HCT116 (cell line): ENCODE data around the gene SPATA19. TPM values are rescaled to one million over a fixed set of nuclear protein-coding genes. Genes with fewer than 3 reads are reported as not detected.

Experiments
- ATAC-seq: fragments of 200-7000 bp; cut with Tn5 transposase; 2 replicates; pipeline ENCODE4 v1.9.1; 2020; ENCODE audit warnings: mild to moderate bottlenecking, moderate library complexity
- BruUV-seq: library from RNA; stranded (reverse); fragments of 400-500 nt; replicated peaks from 2 replicates; lab custom pipeline; 2021; lab: Mats Ljungman, UMichigan
- CTCF ChIA-PET: fragments of 300-600 bp; sonication (Branson Sonifier 250); formaldehyde crosslinking; loops from one replicate; lab custom pipeline; 2021; ENCODE audit warnings: antibody characterized with exemption; lab: Charles Lee
- POLR2A ChIA-PET: fragments of 300-600, 350-600 bp; sonication (Branson Sonifier 250); formaldehyde crosslinking; loops from one replicate; lab custom pipeline; 2021; ENCODE audit warnings: antibody characterized with exemption; lab: Charles Lee
- RAD21 ChIA-PET, 2 experiments: fragments of 300-600 bp; sonication (Branson Sonifier 250); formaldehyde crosslinking; loops; one replicate each; lab custom pipeline; 2023; ENCODE audit warnings: low total read pairs in 2 of 2; ENCODE audit not compliant: uncharacterized antibody in 2 of 2, unreplicated experiment in 2 of 2, low non-redundant PET in 1 of 2; lab: Charles Lee
- DNase-seq: peaks from one replicate; pipeline ENCODE4 v3.0.0-alpha.2; 2010; ENCODE audit warnings: low read depth, low spot score
- H2AFZ ChIP-seq: fragments of 200-600 bp; shearing (Covaris generic), sonication (generic); 2 replicates; pipeline ENCODE4 v1.6.1; 2017; ENCODE audit warnings: low read depth, mixed run types, mixed read lengths, antibody characterized with exemption, low read length; ENCODE audit not compliant: poor library complexity, severe bottlenecking
- H3K27ac ChIP-seq: 2 replicates; pipeline ENCODE4 v1.5.1; 2012; ENCODE audit warnings: low read depth, low read length
- H3K27me3 ChIP-seq: fragments of 200-600 bp; sonication (generic); 2 replicates; pipeline ENCODE4 v1.6.1; 2016; ENCODE audit warnings: mixed run types, low read length, mixed read lengths; ENCODE audit not compliant: insufficient read depth
- H3K36me3 ChIP-seq, 2 experiments: fragments of 200-500 bp in 1 of 2; fragments of 200-600 bp in 1 of 2; sonication (Bioruptor generic) in 1 of 2; sonication (generic) in 1 of 2; 2 replicates each; pipeline versions ENCODE4 v1.5.1 to v1.6.1; 2014 to 2016; ENCODE audit warnings: low read length in 2 of 2, inconsistent platforms in 1 of 2, mixed read lengths in 1 of 2, mixed run types in 1 of 2; ENCODE audit not compliant: insufficient read depth in 2 of 2, control insufficient read depth in 1 of 2
- H3K4me1 ChIP-seq, 2 experiments: fragments of 200-600 bp in 1 of 2; sonication (generic) in 1 of 2; 2 replicates each; pipeline versions ENCODE4 v1.5.1 to v1.6.1; 2012 to 2017; ENCODE audit warnings: low read length in 2 of 2, inconsistent platforms in 1 of 2, mild to moderate bottlenecking in 1 of 2, mixed read lengths in 1 of 2, mixed run types in 1 of 2, moderate library complexity in 1 of 2; ENCODE audit not compliant: insufficient read depth in 2 of 2, control insufficient read depth in 1 of 2
- H3K4me2 ChIP-seq: fragments of 200-600 bp; sonication (generic); 2 replicates; pipeline ENCODE4 v1.6.1; 2017; ENCODE audit warnings: mixed run types, low read length, mixed read lengths
- H3K4me3 ChIP-seq, 2 experiments: fragments of 200-600 bp in 1 of 2; sonication (generic) in 1 of 2; replicated peaks in 1 of 2; 2 replicates each; pipeline ENCODE4 v1.5.1; 2011 to 2016; ENCODE audit warnings: low read length in 2 of 2, control low read depth in 1 of 2, low read depth in 1 of 2, mild to moderate bottlenecking in 1 of 2, mixed read lengths in 1 of 2, mixed run types in 1 of 2
- H3K79me2 ChIP-seq: fragments of 200-600 bp; sonication (generic); 2 replicates; pipeline ENCODE4 v1.6.1; 2017; ENCODE audit warnings: mild to moderate bottlenecking, mixed run types, low read length, moderate library complexity, mixed read lengths; ENCODE audit not compliant: insufficient read depth
- H3K9ac ChIP-seq: fragments of 200-600 bp; sonication (generic); 2 replicates; pipeline ENCODE4 v1.6.1; 2016; ENCODE audit warnings: low read length, mixed read lengths
- H3K9me2 ChIP-seq: fragments of 200-600 bp; sonication (generic), shearing (Covaris generic); 2 replicates; pipeline ENCODE4 v1.6.1; 2017; ENCODE audit warnings: mixed run types, mild to moderate bottlenecking, moderate library complexity; ENCODE audit not compliant: insufficient read depth
- H3K9me3 ChIP-seq, 2 experiments: fragments of 200-500 bp in 1 of 2; fragments of 200-600 bp in 1 of 2; sonication (Bioruptor generic) in 1 of 2; sonication (generic) in 1 of 2; 2 replicates each; pipeline ENCODE4 v1.6.1; 2014 to 2017; ENCODE audit warnings: low read length in 2 of 2, mixed read lengths in 2 of 2, inconsistent platforms in 1 of 2, low read depth in 1 of 2, mild to moderate bottlenecking in 1 of 2, mixed run types in 1 of 2, moderate library complexity in 1 of 2; ENCODE audit not compliant: control insufficient read depth in 1 of 2, insufficient read depth in 1 of 2
- H4K20me1 ChIP-seq: fragments of 200-600 bp; sonication (generic), shearing (Covaris generic); 2 replicates; pipeline ENCODE4 v1.6.1; 2017; ENCODE audit warnings: mixed run types, mild to moderate bottlenecking, moderate library complexity; ENCODE audit not compliant: insufficient read depth
- EGR1 ChIP-seq: IDR thresholded peaks from 2 replicates; pipeline ENCODE4 v1.6.1; 2012; ENCODE audit warnings: low read depth
- EZH2 ChIP-seq: fragments of 200-600 bp; sonication (generic); IDR thresholded peaks from 2 replicates; pipeline ENCODE4 v1.6.1; 2017; ENCODE audit warnings: antibody characterized with exemption, mixed run types
- EZH2phosphoT487 ChIP-seq: fragments of 200-600 bp; IDR thresholded peaks from 2 replicates; pipeline ENCODE4 v1.6.1; 2018; ENCODE audit warnings: antibody characterized with exemption, borderline replicate concordance
- FOSL1 ChIP-seq: IDR thresholded peaks from 2 replicates; pipeline ENCODE4 v1.6.1; 2012; ENCODE audit warnings: low read depth
- MAX ChIP-seq: IDR thresholded peaks from 2 replicates; pipeline ENCODE4 v1.6.1; 2012
- POLR2A ChIP-seq: IDR thresholded peaks from 2 replicates; pipeline ENCODE4 v1.7.0; 2011; ENCODE audit warnings: borderline replicate concordance; ENCODE audit not compliant: insufficient read depth, insufficient read length; ENCODE audit errors: extremely low read depth
- POLR2AphosphoS5 ChIP-seq: IDR thresholded peaks from 2 replicates; pipeline ENCODE4 v1.6.1; 2011; ENCODE audit warnings: mild to moderate bottlenecking, low read depth, low read length, moderate library complexity
- RAD21 ChIP-seq: IDR thresholded peaks from 2 replicates; pipeline ENCODE4 v1.6.1; 2012; ENCODE audit warnings: low read depth, mild to moderate bottlenecking
- SP1 ChIP-seq: IDR thresholded peaks from 2 replicates; pipeline ENCODE4 v1.6.1; 2012; ENCODE audit warnings: low read depth
- SRF ChIP-seq: IDR thresholded peaks from 2 replicates; pipeline ENCODE4 v1.6.1; 2012; ENCODE audit warnings: low read depth
- YY1 ChIP-seq: IDR thresholded peaks from 2 replicates; pipeline ENCODE4 v1.6.1; 2011; ENCODE audit warnings: low read length, low read depth, moderate library complexity, mild to moderate bottlenecking; ENCODE audit not compliant: insufficient replicate concordance; ENCODE audit errors: extremely low read depth
- ZBTB33 ChIP-seq: IDR thresholded peaks from 2 replicates; pipeline ENCODE4 v1.6.1; 2011; ENCODE audit warnings: mild to moderate bottlenecking, low read length, moderate library complexity; ENCODE audit not compliant: insufficient replicate concordance; ENCODE audit errors: extremely low read depth
- ZNF274 ChIP-seq: fragments of 200-500 bp; sonication (Bioruptor generic); IDR thresholded peaks from 2 replicates; pipeline ENCODE4 v1.6.1; 2014; ENCODE audit warnings: mild to moderate bottlenecking, low read depth, low read length, inconsistent platforms
- intact Hi-C: fragments of 100-400 bp; cut with micrococcal nuclease; formaldehyde crosslinking; loops from 2 replicates; pipeline ENCODE4 v1.10.0; 2022
- total RNA-seq: library from RNA; stranded (reverse); gene quantifications from one replicate; pipeline ENCODE4 v1.2.1, GENCODE V29; 2021; ENCODE audit not compliant: unreplicated experiment
- TF ChIP-seq, protein P1 (sequence below): IDR thresholded peaks from 2 replicates; pipeline ENCODE4 v1.6.1; 2012
- TF ChIP-seq, protein P2 (sequence below), 3 experiments: fragments of 200-600 bp in 1 of 3; sonication (generic) in 1 of 3; IDR thresholded peaks in 2 of 3; conservative IDR thresholded peaks in 1 of 3; 2 replicates each; pipeline ENCODE4 v1.5.1; 2012 to 2017; ENCODE audit warnings: low read depth in 2 of 3, low read length in 2 of 3, antibody characterized with exemption in 1 of 3, borderline replicate concordance in 1 of 3, control low read depth in 1 of 3, mild to moderate bottlenecking in 1 of 3, mixed read lengths in 1 of 3, mixed run types in 1 of 3, moderate library complexity in 1 of 3; ENCODE audit not compliant: insufficient read depth in 1 of 3
- TF ChIP-seq, protein P3 (sequence below): IDR thresholded peaks from 2 replicates; pipeline ENCODE4 v1.6.1; 2012; ENCODE audit warnings: low read depth

The SPATA19 gene
- total RNA-seq, 1 experiment from 2014 or later = not detected

GRCh38 chr11:133796043-133796795 lies 49.1 kb downstream of the SPATA19 start (continued):
- no peak for TF ChIP-seq ZBTB33
- TF ChIP-seq RAD21 = no peak
- no peak for TF ChIP-seq SP1
- TF ChIP-seq EGR1 = no peak
- no peak for TF ChIP-seq SRF
- TF ChIP-seq EZH2phosphoT487 = no peak
- TF ChIP-seq EZH2 = no peak
- no peak for TF ChIP-seq POLR2AphosphoS5
- TF ChIP-seq, protein P1, sequence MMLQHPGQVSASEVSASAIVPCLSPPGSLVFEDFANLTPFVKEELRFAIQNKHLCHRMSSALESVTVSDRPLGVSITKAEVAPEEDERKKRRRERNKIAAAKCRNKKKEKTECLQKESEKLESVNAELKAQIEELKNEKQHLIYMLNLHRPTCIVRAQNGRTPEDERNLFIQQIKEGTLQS = no peak

DNA sequence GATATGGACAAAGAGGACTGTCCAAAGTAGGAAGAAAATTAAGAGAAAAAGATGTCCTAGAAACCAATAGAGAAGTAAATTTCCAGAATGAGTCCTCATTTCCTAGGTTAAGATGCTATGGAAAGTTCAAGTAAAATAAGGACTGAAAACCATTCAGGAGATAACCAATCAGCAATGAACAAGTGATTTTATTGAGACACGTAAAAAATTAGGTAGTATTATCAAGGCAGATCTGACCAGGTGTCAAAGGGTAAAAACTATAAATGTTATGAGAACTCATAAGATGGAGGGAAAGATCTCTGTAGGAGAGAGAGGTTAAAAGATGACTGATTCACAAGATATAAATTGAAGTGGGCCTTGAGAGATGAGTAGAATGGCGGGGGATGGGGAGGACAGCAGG lies 50.2 kb downstream of the SPATA19 start:
- CTCF ChIA-PET = no interaction called here
- no peak for ATAC-seq
- RAD21 ChIA-PET = no interaction called here
- no peak for TF ChIP-seq RAD21
- TF ChIP-seq, protein P1 = no peak
- TF ChIP-seq, protein P2, sequence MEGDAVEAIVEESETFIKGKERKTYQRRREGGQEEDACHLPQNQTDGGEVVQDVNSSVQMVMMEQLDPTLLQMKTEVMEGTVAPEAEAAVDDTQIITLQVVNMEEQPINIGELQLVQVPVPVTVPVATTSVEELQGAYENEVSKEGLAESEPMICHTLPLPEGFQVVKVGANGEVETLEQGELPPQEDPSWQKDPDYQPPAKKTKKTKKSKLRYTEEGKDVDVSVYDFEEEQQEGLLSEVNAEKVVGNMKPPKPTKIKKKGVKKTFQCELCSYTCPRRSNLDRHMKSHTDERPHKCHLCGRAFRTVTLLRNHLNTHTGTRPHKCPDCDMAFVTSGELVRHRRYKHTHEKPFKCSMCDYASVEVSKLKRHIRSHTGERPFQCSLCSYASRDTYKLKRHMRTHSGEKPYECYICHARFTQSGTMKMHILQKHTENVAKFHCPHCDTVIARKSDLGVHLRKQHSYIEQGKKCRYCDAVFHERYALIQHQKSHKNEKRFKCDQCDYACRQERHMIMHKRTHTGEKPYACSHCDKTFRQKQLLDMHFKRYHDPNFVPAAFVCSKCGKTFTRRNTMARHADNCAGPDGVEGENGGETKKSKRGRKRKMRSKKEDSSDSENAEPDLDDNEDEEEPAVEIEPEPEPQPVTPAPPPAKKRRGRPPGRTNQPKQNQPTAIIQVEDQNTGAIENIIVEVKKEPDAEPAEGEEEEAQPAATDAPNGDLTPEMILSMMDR (IDR thresholded peaks at IDR 0.05 in 2 of 3, conservative IDR thresholded peaks at IDR 0.05 in 1 of 3; ENCODE audit: borderline replicate concordance in 1 of 3, insufficient read depth in 1 of 3, low read depth in 2 of 3, low read length in 2 of 3) = no peak
- no peak for TF ChIP-seq EGR1
- TF ChIP-seq YY1 = no peak
- no peak for TF ChIP-seq POLR2A
- no peak for TF ChIP-seq FOSL1
- no peak for TF ChIP-seq ZNF274
- TF ChIP-seq EZH2 = no peak
- TF ChIP-seq MAX = no peak
- TF ChIP-seq, protein P3, sequence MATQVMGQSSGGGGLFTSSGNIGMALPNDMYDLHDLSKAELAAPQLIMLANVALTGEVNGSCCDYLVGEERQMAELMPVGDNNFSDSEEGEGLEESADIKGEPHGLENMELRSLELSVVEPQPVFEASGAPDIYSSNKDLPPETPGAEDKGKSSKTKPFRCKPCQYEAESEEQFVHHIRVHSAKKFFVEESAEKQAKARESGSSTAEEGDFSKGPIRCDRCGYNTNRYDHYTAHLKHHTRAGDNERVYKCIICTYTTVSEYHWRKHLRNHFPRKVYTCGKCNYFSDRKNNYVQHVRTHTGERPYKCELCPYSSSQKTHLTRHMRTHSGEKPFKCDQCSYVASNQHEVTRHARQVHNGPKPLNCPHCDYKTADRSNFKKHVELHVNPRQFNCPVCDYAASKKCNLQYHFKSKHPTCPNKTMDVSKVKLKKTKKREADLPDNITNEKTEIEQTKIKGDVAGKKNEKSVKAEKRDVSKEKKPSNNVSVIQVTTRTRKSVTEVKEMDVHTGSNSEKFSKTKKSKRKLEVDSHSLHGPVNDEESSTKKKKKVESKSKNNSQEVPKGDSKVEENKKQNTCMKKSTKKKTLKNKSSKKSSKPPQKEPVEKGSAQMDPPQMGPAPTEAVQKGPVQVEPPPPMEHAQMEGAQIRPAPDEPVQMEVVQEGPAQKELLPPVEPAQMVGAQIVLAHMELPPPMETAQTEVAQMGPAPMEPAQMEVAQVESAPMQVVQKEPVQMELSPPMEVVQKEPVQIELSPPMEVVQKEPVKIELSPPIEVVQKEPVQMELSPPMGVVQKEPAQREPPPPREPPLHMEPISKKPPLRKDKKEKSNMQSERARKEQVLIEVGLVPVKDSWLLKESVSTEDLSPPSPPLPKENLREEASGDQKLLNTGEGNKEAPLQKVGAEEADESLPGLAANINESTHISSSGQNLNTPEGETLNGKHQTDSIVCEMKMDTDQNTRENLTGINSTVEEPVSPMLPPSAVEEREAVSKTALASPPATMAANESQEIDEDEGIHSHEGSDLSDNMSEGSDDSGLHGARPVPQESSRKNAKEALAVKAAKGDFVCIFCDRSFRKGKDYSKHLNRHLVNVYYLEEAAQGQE = no peak
- no peak for TF ChIP-seq SRF

More for the DNA sequence above, 50.2 kb downstream of the SPATA19 start:
- no peak overlapping the region for H3K9ac ChIP-seq
- no peaks in the 10 kb centered on the region for H3K4me1 ChIP-seq
- BruUV-seq = no TSS peak
- no peaks in the 10 kb centered on the region for H3K9me3 ChIP-seq
- no peaks in the 10 kb centered on the region for H3K36me3 ChIP-seq
- no peaks in the 10 kb centered on the region for H4K20me1 ChIP-seq
- no peak overlapping the region for H3K27ac ChIP-seq
- H3K9me2 ChIP-seq = no peaks in the 10 kb centered on the region
- H3K27me3 ChIP-seq = peaks cover 3% of the 10 kb centered on the region; the same call in 1 of the 2 replicates
- no peak for DNase-seq
- H3K4me2 ChIP-seq = no peak overlapping the region
- intact Hi-C loops = no loop called here
- H3K4me3 ChIP-seq = no peak overlapping the region
- no peaks in the 10 kb centered on the region for H3K79me2 ChIP-seq
- no peak overlapping the region for H2AFZ ChIP-seq
- POLR2A ChIA-PET = no interaction called here
